Thoracic aorta (tissue), 2 donors: ENCODE measurements around the gene FKBP11. TPM values are rescaled to one million over a fixed set of nuclear protein-coding genes. Genes with fewer than 3 reads are reported as not detected.

ENCODE experiments used
- ATAC-seq: fragments of 150-250 bp; one replicate; pipeline ENCODE4 v1.8.0; 2017; ENCODE audit warnings: low read depth; ENCODE audit not compliant: insufficient number of reproducible peaks, low FRiP score
- DNase-seq: peaks from one replicate; pipeline ENCODE4 v3.0.0-alpha.2; 2020; ENCODE audit warnings: low spot score
- H3K27ac ChIP-seq, 2 donors: fragments of 200-600 bp; sonication (generic); 1 replicate in 1 of 2; 2 replicates in 1 of 2; pipeline ENCODE4 v1.5.1; 2016; ENCODE audit warnings: mild to moderate bottlenecking in 2 of 2, moderate library complexity in 2 of 2
- H3K27me3 ChIP-seq: fragments of 200-600 bp; sonication (generic); replicated peaks from 2 replicates; pipeline ENCODE4 v1.6.0; 2016; ENCODE audit warnings: mild to moderate bottlenecking; ENCODE audit not compliant: insufficient read depth
- H3K36me3 ChIP-seq: fragments of 200-600 bp; sonication (generic); one replicate; pipeline ENCODE4 v1.5.1; 2016
- H3K4me1 ChIP-seq, 2 donors: fragments of 200-600 bp; sonication (generic); 1 replicate in 1 of 2; 2 replicates in 1 of 2; pipeline versions ENCODE4 v1.5.1 to v1.6.0; 2016; ENCODE audit warnings: low read depth in 2 of 2, mild to moderate bottlenecking in 1 of 2; ENCODE audit not compliant: control insufficient read depth in 1 of 2
- H3K4me3 ChIP-seq: fragments of 200-600 bp; sonication (generic); 2 replicates; pipeline ENCODE4 v1.5.1; 2016; ENCODE audit warnings: mild to moderate bottlenecking
- H3K9me3 ChIP-seq: fragments of 200-600 bp; sonication (generic); 2 replicates; pipeline ENCODE4 v1.5.1; 2016
- CTCF ChIP-seq: fragments of 200-600 bp; sonication (generic); IDR thresholded peaks from one replicate; pipeline ENCODE4 v1.5.1; 2019; ENCODE audit warnings: antibody characterized with exemption
- total RNA-seq, 2 donors: library from RNA; depleted of rRNA; stranded (reverse); fragments of >200 nt; gene quantifications; one replicate each; pipeline versions ENCODE4 v1.1.0 to v1.2.3, GENCODE V29; 2016

Gene FKBP11
- total RNA-seq, 2 donors from 2014 or later, result 19.0 to 22.2 TPM

GRCh38 chr12:48961331-48961730 lies 36.0 kb upstream of the FKBP11 start:
- Histone ChIP-seq H3K27me3 (no peaks in the 10 kb centered on the region), H3K27ac (no peak overlapping the region), H3K4me3 (no peak overlapping the region), H3K9me3 (no peaks in the 10 kb centered on the region), H3K4me1 (peaks cover 0 to 8% of the 10 kb centered on the region in 2 donors), H3K36me3 (no peaks in the 10 kb centered on the region)
- TF ChIP-seq CTCF, result no peak
- ATAC-seq (no peak), DNase-seq (no peak)

- Histone ChIP-seq H3K9me3 (no peaks in the 10 kb centered on the region), H3K4me1 (peaks cover 0 to 12% of the 10 kb centered on the region in 2 donors), H3K36me3 (no peaks in the 10 kb centered on the region), H3K27me3 (no peaks in the 10 kb centered on the region), H3K27ac (no peak overlapping the region), H3K4me3 (no peak overlapping the region)
- DNase-seq (no peak), ATAC-seq (no peak)
- no peak for TF ChIP-seq CTCF
Observed at GRCh38 chr12:48960834-48961233, 35.5 kb upstream of the FKBP11 start.

GRCh38 chr12:48958049-48958388 lies 32.7 kb upstream of the FKBP11 start:
- H3K36me3 ChIP-seq, result no peaks in the 10 kb centered on the region
- peaks cover 3 to 27% of the 10 kb centered on the region in 2 donors for H3K4me1 ChIP-seq
- no peaks in the 10 kb centered on the region for H3K9me3 ChIP-seq
- DNase-seq (no peak), ATAC-seq (no peak)
- H3K27ac ChIP-seq, result peak overlapping the region in 1 of 2 donors; percentile 72
- no peaks in the 10 kb centered on the region for H3K27me3 ChIP-seq
- no peak for TF ChIP-seq CTCF
- H3K4me3 ChIP-seq, result peak overlapping the region; percentile 87

GRCh38 chr12:48957141-48958048 lies 32.1 kb upstream of the FKBP11 start, which contains the start of gene ARF3:
ARF3 (minus strand) TSS chr12:48957487; CDS start chr12:48941095, 16,392 bp downstream.
- peak; percentile 64 for ATAC-seq
- H3K27me3 ChIP-seq, result no peaks in the 10 kb centered on the region
- no peaks in the 10 kb centered on the region for H3K9me3 ChIP-seq
- peaks cover 3 to 27% of the 10 kb centered on the region in 2 donors for H3K4me1 ChIP-seq
- H3K4me3 ChIP-seq, result peak within 1 kb of the TSS; percentile 87
- peak within 1 kb of the TSS; percentile 72 to 80 for H3K27ac ChIP-seq
- peak; percentile 82 for DNase-seq
- no peaks in the 10 kb centered on the region for H3K36me3 ChIP-seq
- no peak for TF ChIP-seq CTCF

- H3K4me3 ChIP-seq, result peak overlapping the region; percentile 87
- no peaks in the 10 kb centered on the region for H3K27me3 ChIP-seq
- H3K4me1 ChIP-seq, result peaks cover 3 to 27% of the 10 kb centered on the region in 2 donors
- peak; percentile 49 for ATAC-seq
- no peak for TF ChIP-seq CTCF
- no peaks in the 10 kb centered on the region for H3K9me3 ChIP-seq
- DNase-seq, result peak; percentile 68
- peak overlapping the region; percentile 72 to 80 for H3K27ac ChIP-seq
- H3K36me3 ChIP-seq, result no peaks in the 10 kb centered on the region
Observed at GRCh38 chr12:48956279-48957140, 31.2 kb upstream of the FKBP11 start.
